ENCODE results near the gene PALD1. TPM values are rescaled to one million over a fixed set of nuclear protein-coding genes. Genes with fewer than 3 reads are reported as not detected.

Gene PALD1
- total RNA-seq, 1 experiment from 2014 or later: 33.1 TPM

DNA sequence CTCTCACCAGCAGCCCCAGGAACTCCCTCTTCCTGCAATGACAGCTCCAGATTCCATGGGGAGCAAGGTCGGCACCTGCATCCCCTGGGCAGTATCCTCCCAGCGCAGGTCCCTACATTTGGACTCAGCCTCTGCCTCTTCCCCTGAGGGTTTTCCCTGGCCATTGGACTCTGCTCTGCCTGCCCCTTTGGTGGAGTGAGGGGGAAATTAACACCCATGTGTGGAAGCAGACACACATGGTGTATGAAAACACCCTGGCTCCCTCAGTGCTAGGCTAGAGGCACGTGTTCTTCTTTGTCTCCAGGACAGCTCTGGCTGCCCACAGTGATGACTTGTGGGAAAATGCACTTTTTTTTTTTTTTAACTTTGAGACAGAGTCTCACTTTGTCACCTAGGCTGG, 115.6 kb downstream of the PALD1 start (continued):
- no peak for TF ChIP-seq ELF1 (IDR thresholded peaks at IDR 0.05; ENCODE audit: borderline replicate concordance, low read depth)
- no peak for TF ChIP-seq RAD21 (IDR thresholded peaks at IDR 0.05; ENCODE audit: low read depth)
- no peak for TF ChIP-seq TCF7L2 (IDR thresholded peaks at IDR 0.05; ENCODE audit: borderline replicate concordance, extremely low read depth, insufficient read depth, insufficient read length)
- TF ChIP-seq POLR2AphosphoS5 (IDR thresholded peaks at IDR 0.05; ENCODE audit: low read depth, low read length): no peak
- TF ChIP-seq, protein P1, sequence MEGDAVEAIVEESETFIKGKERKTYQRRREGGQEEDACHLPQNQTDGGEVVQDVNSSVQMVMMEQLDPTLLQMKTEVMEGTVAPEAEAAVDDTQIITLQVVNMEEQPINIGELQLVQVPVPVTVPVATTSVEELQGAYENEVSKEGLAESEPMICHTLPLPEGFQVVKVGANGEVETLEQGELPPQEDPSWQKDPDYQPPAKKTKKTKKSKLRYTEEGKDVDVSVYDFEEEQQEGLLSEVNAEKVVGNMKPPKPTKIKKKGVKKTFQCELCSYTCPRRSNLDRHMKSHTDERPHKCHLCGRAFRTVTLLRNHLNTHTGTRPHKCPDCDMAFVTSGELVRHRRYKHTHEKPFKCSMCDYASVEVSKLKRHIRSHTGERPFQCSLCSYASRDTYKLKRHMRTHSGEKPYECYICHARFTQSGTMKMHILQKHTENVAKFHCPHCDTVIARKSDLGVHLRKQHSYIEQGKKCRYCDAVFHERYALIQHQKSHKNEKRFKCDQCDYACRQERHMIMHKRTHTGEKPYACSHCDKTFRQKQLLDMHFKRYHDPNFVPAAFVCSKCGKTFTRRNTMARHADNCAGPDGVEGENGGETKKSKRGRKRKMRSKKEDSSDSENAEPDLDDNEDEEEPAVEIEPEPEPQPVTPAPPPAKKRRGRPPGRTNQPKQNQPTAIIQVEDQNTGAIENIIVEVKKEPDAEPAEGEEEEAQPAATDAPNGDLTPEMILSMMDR (IDR thresholded peaks at IDR 0.05 in 2 of 3, conservative IDR thresholded peaks at IDR 0.05 in 1 of 3; ENCODE audit: borderline replicate concordance in 1 of 3, insufficient read depth in 1 of 3, low read depth in 2 of 3, low read length in 2 of 3): no peak
- TF ChIP-seq JUND (IDR thresholded peaks at IDR 0.05): no peak
- no peak for TF ChIP-seq YY1 (IDR thresholded peaks at IDR 0.05; ENCODE audit: extremely low read depth, insufficient replicate concordance, low read depth, low read length)
- TF ChIP-seq SIN3A (IDR thresholded peaks at IDR 0.05; ENCODE audit: low read depth): no peak
- TF ChIP-seq EZH2 (IDR thresholded peaks at IDR 0.05): no peak
- TF ChIP-seq, protein P2, sequence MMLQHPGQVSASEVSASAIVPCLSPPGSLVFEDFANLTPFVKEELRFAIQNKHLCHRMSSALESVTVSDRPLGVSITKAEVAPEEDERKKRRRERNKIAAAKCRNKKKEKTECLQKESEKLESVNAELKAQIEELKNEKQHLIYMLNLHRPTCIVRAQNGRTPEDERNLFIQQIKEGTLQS (IDR thresholded peaks at IDR 0.05): no peak

DNA sequence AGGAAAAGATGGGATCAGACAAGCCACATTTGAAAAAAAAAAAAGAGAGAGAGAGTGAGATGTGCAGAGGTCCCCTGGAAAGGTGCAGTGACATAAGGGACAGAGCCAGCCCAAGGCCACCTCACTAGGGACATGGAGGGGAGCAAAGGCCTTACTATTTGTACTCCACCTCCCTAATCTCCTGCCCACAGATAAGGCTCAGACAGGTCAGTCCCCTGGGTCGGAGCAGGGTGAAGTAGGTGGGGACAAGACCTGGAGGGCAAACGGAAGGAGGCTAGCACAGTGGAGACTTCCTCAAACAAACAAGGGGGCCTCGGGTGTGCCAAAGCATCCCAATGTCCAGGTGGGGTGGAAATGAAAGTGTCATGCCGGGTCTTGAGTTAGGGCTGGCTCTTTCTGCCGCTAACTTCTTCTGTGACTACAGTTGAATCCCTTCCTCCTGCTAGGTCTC, 117.0 kb downstream of the PALD1 start:
- RAD21 ChIA-PET (ENCODE audit: low non-redundant PET in 1 of 2, low total read pairs in 2 of 2, uncharacterized antibody in 2 of 2, unreplicated experiment in 2 of 2): no interaction called here
- intact Hi-C loops (cut with micrococcal nuclease): no loop called here
- peak overlapping the region; percentile 75 for H3K4me2 ChIP-seq (ENCODE audit: low read length)

More for the DNA sequence above, 117.0 kb downstream of the PALD1 start:
- DNase-seq (ENCODE audit: low read depth, low spot score) (no peak), ATAC-seq (no peak)
- no peaks in the 10 kb centered on the region for H4K20me1 ChIP-seq (ENCODE audit: insufficient read depth)
- H2AFZ ChIP-seq (ENCODE audit: low read depth, low read length, poor library complexity, severe bottlenecking): no peak overlapping the region
- H3K4me1 ChIP-seq (ENCODE audit: control insufficient read depth in 1 of 2, insufficient read depth in 2 of 2, low read length in 2 of 2): peaks cover 35 to 72% of the 10 kb centered on the region in 2 experiments
- H3K9ac ChIP-seq (ENCODE audit: low read length): no peak overlapping the region
- POLR2A ChIA-PET: interaction anchor here (0.7 to 1.9 kb wide), 2 partner anchors 11 to 13 kb away, joined by 3 to 5 read pairs; no protein-coding TSS in a partner anchor
- CTCF ChIA-PET: interaction anchor here (1.1 kb wide), 1 partner anchor 17 kb away, joined by 3 read pairs; no protein-coding TSS in a partner anchor
- H3K27ac ChIP-seq (ENCODE audit: low read depth, low read length): peak overlapping the region; percentile 37; the same call in 1 of the 2 replicates
- H3K79me2 ChIP-seq (ENCODE audit: insufficient read depth, low read length): no peaks in the 10 kb centered on the region
- H3K4me3 ChIP-seq (replicated peaks in 1 of 2; ENCODE audit: low read depth in 1 of 2, low read length in 2 of 2): no peak overlapping the region
- H3K27me3 ChIP-seq (ENCODE audit: insufficient read depth, low read length): no peaks in the 10 kb centered on the region
- BruUV-seq (replicated peaks): no TSS peak
- TF ChIP-seq, protein P2 (IDR thresholded peaks at IDR 0.05): no peak
- TF ChIP-seq SRF (IDR thresholded peaks at IDR 0.05; ENCODE audit: low read depth): no peak
- TF ChIP-seq FOSL1 (IDR thresholded peaks at IDR 0.05; ENCODE audit: low read depth): no peak
- TF ChIP-seq CEBPB (IDR thresholded peaks at IDR 0.05; ENCODE audit: low read depth): no peak
- no peak for TF ChIP-seq POLR2AphosphoS5 (IDR thresholded peaks at IDR 0.05; ENCODE audit: low read depth, low read length)
- H3K9me3 ChIP-seq (ENCODE audit: control insufficient read depth in 1 of 2, insufficient read depth in 1 of 2, low read depth in 1 of 2, low read length in 2 of 2): no peaks in the 10 kb centered on the region
- no peaks in the 10 kb centered on the region for H3K36me3 ChIP-seq (ENCODE audit: control insufficient read depth in 1 of 2, insufficient read depth in 2 of 2, low read length in 2 of 2)
- no peaks in the 10 kb centered on the region for H3K9me2 ChIP-seq (ENCODE audit: insufficient read depth)

All from HCT116 (cell line).